Stimulated activated CD8-positive, alpha-beta memory T cell treated with anti-CD3 and anti-CD28 coated beads, Interleukin-4, amount 100 ng/mL, for 24 hours (primary cell): ENCODE measurements around the gene C12orf56.
"Not testable (repeated sequence)": the region's sequence is repeated elsewhere in the genome, so short reads cannot be mapped to it uniquely, and the experiment has no call there.

Source experiments
- DNase-seq: peaks from one replicate; pipeline ENCODE4 v3.0.0-alpha.2; 2020; ENCODE audit warnings: low read depth

The C12orf56 gene

DNA sequence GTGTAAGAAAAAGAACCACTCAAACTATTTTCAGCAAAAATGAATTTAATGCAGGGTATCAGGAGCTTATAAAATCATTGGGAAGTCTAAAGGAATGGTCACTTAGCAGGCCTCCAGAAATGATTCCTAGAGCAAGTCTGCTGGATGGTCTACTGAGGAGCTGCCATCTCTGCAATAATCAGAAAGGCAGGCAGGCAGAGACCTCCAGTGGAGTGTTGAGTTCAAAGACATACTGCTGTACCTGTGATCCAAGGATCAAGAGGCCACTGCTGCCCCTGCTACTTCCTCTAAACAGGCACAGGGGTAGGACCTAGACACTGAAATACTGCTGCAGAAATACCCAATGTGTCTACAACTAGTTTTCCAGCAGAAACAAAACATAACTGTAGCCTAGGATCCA, 154.0 kb downstream of the C12orf56 start:
- DNase-seq: no peak

DNA sequence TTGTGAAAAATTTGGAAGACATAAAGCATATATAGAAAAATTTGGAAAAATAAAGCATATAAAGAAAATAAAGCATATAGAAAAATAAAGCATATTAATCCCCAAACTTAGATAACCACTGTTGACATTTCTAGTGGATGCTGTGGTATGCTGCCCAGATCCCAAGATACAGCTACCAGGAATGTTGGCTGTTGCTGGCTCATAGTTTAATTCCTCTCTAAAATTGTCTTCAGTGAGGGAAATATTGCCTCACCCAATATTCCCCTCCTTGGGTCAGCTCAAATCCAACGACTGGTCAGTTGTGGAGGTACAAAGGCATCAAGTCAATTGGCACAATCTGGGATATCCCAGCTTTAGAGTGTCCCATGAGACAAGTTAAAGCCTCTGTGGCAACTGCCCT, 158.4 kb downstream of the C12orf56 start:
- DNase-seq: no peak

DNA sequence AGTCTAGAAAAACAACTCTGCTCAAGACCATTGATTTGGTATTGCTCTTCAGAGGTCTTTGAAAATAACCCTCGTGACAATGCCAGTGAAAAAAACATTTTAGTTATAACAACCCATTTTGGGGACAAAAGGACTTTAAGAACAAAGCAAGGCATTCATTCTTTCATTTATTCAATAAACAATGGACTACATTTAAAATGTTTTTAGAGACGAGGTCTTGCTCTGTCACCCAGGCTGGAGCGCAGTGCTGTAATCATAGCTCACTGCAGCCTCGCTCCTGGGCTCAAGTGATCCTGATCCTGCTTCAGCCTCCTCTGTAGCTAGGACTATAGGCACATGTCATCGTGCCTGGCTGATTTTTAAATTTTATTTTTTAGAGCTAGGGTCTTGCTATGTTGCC, 160.8 kb downstream of the C12orf56 start:
- no peak for DNase-seq

DNA sequence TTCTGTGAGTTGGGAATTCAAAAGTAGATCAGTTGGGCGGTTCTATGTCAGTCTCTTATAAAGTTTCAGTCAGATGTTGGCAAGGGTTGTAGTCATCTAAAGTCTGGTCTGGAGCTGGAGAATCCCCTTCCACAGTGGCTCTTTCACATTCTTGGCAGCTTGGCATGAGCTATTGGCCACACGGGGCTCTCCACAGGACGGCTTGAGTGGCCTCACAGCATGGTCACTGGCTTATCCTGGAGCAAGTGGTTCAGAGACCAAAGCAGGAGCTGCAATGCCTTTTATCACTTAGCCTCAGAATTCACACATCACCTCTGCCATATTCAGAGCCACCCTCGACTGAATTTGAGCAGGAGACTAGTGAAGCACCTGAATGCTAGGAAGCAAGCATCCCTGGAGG, 161.3 kb downstream of the C12orf56 start:
- no peak for DNase-seq

DNA sequence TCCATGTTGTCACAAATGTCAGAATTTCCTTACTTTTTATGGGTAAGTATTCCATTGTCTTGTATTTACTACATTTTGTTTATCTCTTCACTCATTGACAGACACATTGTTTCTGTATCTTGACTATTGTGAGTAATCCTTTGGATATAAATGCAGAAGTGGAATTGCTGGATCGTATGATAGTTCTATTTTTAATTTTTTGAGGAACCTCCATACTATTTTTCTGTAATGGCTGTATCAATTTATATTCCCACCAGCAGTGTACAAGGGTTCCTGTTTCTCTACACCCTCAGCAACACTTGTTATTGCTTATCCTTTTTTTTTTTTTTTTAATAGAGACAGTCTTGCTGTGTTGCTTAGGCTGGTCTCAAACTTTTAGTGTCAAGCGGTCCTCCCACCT, 164.9 kb downstream of the C12orf56 start:
- no peak for DNase-seq

DNA sequence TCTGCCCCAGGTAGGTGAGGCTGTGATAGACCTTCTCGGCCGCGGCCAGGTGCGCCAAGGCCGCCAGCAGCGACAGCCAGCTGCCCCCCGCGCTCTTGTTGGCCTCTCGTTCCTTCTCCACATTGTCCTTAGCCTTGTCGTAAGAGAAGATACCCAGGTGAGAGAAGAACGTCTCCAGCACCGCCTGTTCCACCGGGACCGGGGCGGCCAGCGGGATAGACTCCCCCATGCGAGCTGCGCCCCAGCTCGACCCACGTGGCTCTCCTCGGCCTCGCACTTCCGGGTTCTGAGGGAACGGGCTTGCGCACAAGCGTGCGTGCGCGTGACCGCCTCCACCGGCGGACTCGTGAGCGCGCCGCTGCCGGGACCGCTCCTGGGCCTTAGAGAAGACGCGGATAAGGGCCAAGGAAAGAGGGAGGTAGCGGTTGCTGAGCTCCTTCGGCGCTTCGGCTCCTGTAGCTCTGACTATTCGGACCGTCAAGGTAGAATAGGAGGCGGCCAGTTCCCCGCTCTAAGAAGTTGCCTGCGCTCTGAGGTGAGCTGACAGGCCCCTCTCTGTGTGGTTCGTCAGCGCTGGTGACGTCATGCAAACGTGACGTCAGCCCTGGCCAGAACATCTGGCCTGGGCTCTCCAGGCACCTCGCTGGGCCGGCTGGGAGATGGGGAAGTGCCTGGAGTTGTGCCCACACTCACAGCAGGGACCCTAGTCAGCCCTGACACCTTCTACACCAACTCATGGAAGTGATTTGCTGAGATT, 168.4 kb downstream of the C12orf56 start, which contains the start of gene KICS2:
Gene KICS2, minus strand, starts transcription at position 288 of the 757 bp plus-strand sequence. Its CDS starts 59 bp downstream, at position 229.
- peak; percentile 84 for DNase-seq

DNA sequence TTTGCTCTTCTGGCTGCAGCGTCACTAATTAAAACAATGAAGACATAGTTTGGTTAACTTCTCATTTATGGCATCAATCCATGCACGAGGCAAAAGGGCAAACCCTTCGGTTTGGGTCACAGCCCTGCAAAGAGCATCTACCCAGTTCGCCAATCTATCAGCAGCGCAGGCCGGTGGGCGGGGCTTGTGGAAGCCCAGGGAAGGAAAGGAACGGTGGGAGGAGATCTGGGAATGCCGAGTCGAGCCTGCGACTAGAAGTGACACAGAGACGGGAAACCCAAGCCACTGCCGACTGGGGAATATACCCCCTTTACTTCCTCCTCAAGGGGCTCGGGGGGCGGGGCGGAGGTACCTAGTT, 168.9 kb downstream of the C12orf56 start:
- no peak for DNase-seq

DNA sequence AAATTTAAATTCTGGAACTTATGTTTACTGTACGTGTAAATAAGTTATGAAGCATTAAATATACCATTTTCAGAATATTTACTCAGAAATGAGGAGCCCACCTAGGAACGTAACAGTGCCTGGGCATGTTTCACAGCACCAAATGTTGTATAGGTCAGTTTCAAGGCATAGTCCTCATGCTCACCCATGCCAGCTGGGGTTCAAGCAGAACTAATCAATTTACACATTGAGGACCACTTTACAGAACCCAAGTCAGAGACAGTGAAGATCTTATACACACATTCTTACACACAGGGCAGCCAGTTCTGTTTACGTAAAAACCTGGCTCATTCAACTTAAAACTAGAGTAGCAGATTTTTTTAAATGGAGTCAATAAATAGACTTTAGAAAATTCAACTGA, 170.5 kb downstream of the C12orf56 start:
- DNase-seq: no peak

DNA sequence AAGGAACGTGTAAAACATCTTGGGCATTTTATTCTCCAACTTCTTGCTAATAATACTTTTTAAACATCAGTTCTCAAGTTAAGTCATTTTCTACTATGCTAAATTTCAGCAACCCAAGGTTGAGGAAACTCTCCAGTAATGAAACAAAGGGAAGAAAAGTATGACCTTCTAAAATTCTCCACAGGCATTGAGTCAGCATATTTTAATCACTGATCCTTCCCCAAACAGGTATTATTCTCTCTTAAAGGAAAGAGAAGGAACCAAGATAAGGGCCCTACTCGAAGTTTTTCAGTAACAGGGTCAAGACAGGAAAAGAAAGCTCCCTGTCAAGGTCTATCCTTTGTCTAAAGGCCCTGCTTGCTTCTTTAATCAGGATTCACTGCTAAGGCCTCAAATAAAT, 171.4 kb downstream of the C12orf56 start:
- no peak for DNase-seq

DNA sequence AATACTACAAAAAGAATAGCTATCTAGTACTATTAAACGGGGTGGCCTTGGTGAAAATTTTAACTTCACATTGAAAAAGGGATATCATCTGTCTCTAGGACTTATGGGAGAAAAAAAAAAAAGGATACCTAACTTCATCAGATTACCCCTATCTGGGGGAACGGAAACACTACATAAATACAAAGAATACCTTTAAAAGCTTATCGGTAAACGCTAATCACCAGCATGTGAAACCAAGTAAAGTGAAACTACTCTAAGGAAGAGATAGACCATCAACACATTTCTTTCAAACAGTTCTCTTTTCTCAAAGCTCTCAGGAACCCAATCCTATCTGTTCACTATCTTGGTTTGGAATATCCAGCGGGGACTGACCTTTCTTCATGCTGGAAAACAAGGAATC, 172.0 kb downstream of the C12orf56 start:
- DNase-seq: no peak

DNA sequence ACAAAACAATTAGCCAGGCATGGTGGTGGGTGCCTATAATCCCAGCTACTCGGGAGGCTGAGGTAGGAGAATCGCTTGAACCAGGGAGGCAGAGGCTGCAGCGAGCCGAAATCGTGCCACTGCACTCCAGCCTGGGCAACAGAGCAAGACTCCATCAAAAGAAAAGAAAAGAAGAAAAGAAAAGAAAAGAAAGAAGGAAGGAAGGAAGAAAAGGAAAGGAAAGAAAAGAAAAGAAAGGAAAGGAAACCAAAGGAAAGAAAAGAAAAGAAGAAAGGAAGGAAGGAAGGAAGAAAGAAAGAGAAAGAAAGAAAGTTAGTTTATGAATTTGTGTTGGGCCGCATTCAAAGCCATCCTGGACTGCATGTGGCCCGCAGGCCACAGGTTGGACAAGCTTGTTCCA, 172.9 kb downstream of the C12orf56 start:
- DNase-seq: not testable (repeated sequence)

DNA sequence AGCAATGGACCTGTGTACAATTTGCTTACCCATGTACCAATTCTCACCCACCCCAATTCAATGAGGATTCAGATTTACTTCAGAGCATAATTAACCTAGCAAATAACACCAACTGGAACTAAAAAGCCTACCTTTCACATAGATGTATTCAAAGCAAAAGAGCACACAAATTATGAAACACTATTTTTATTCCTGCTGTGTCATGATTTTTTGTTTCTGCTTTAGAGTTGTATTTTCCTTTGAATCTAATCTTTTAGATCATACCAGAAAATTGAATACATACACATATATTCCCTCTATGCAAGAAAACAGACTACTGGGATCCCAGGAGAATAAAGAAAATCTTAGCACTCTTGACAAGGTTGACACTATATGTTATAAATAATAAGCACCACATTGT, 174.3 kb downstream of the C12orf56 start:
- DNase-seq: no peak
